Esophagus squamous epithelium (tissue), 4 donors: Measurements from ENCODE around the gene LFNG.

ENCODE experiments used
- POLR2A ChIP-seq, 4 donors: fragments of 450-650 bp; IDR thresholded peaks; one replicate each; pipeline ENCODE4 v1.6.1; 2017; ENCODE audit warnings: antibody characterized with exemption in 4 of 4, mild to moderate bottlenecking in 4 of 4, moderate library complexity in 3 of 4
- TF ChIP-seq, protein P1 (sequence below), 6 experiments: fragments of 450-650 bp in 4 of 6; fragments of 200-600 bp in 2 of 6; sonication (generic) in 2 of 6; IDR thresholded peaks; one replicate each; pipeline ENCODE4 v1.5.1; 2016 to 2019; ENCODE audit warnings: antibody characterized with exemption in 6 of 6, mild to moderate bottlenecking in 4 of 6, moderate library complexity in 4 of 6

DNA sequence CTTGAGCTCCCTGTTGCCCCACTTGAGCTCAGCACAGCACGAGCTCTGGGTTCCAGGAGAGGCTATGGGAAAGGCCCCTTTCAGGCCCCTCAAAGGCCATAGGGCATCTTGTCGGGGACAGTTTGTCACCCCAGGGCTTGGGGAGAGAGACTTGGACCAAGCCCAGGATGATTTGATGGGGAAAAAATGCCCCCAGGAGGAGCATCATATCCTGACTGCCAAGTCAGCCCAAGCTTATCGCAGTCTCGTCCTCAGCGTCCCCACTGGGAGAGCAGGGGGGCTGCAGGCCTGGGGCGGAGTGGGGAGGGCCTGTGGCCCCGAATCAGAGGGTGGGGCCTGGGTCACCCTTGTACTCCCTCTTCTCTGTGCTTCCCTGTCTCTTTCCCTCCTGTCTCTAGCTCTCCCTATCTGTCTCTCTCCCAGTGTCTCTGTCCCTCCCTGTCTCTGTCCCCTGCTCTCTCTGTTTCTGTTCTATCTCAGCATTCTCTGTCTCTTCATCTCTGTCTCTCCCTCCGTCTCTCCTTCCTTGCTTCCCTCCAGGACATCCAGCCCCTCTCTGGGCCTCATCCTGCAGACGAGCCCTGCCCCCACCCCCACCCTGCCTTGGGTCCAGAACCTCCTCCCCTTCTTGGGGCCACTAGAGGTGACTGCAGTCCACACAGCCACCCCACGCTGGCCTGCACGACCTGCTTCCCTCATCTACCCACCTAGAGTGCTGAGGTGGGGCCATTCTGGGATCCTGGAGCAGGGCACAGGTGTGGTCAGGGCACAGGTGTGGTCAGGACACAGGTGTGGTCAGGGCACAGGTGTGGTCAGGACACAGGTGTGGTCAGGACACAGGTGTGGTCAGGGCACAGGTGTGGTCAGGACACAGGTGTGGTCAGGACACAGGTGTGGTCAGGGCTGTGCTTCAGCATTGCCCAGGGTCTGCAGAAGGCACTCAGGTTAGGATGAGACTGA, 26.1 kb upstream of the LFNG start:
- TF ChIP-seq, protein P1, sequence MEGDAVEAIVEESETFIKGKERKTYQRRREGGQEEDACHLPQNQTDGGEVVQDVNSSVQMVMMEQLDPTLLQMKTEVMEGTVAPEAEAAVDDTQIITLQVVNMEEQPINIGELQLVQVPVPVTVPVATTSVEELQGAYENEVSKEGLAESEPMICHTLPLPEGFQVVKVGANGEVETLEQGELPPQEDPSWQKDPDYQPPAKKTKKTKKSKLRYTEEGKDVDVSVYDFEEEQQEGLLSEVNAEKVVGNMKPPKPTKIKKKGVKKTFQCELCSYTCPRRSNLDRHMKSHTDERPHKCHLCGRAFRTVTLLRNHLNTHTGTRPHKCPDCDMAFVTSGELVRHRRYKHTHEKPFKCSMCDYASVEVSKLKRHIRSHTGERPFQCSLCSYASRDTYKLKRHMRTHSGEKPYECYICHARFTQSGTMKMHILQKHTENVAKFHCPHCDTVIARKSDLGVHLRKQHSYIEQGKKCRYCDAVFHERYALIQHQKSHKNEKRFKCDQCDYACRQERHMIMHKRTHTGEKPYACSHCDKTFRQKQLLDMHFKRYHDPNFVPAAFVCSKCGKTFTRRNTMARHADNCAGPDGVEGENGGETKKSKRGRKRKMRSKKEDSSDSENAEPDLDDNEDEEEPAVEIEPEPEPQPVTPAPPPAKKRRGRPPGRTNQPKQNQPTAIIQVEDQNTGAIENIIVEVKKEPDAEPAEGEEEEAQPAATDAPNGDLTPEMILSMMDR (IDR thresholded peaks at IDR 0.05), result no peak
- TF ChIP-seq POLR2A (IDR thresholded peaks at IDR 0.05), result no peak
